Mammary epithelial cell (primary cell): ENCODE results near the gene FPR1.

Source experiments
- CTCF ChIP-seq, 2 donors: IDR thresholded peaks in 1 of 2; conservative IDR thresholded peaks in 1 of 2; 2 replicates each; pipeline ENCODE4 v1.5.1; 2011 to 2012; ENCODE audit warnings: inconsistent platforms in 2 of 2, low read length in 2 of 2, mild to moderate bottlenecking in 2 of 2, control low read depth in 1 of 2, low read depth in 1 of 2; ENCODE audit not compliant: insufficient read depth in 1 of 2; ENCODE audit errors: extremely low read depth in 1 of 2
- EZH2 ChIP-seq: IDR thresholded peaks from 2 replicates; pipeline ENCODE4 v1.6.1; 2012; ENCODE audit warnings: low read length, inconsistent platforms, borderline replicate concordance

- TF ChIP-seq CTCF (conservative IDR thresholded peaks at IDR 0.05 in 1 of 2, IDR thresholded peaks at IDR 0.05 in 1 of 2; ENCODE audit: extremely low read depth in 1 of 2, insufficient read depth in 1 of 2, low read depth in 1 of 2, low read length in 2 of 2): no peak
- TF ChIP-seq EZH2: no peak
These were observed 49.4 kb downstream of the FPR1 start for GRCh38 chr19:51702103-51702824.
